Measurements from ENCODE around the gene LRRC61.
"Not testable (repeated sequence)": the region's sequence is repeated elsewhere in the genome, so short reads cannot be mapped to it uniquely, and the experiment has no call there.

LRRC61 gene

GRCh38 chr7:150307904-150308303 lies 15.3 kb upstream of the LRRC61 start:
- DNase-seq (ENCODE audit: low read depth), result no peak

- no peak for DNase-seq (ENCODE audit: low read depth)
Measured at GRCh38 chr7:150308575-150308974, 14.6 kb upstream of the LRRC61 start.

DNA sequence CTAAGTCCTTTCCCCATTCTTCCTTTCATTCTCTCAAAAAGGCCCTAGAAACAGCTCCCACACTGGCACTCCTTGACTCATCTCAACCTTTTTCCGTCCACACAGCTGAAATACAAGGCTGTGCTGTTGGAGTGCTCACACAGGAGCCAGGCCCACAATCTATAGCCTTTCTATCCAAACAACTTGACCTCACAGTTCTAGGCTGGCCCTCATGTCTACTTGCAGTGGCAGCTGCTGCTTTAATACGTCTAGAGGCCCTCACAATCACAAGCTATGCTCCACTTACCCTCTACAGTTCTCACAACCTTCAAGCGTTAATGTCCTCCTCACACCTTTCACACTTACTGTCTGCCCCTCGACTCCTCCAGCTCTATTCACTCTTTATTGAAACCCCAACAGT lies 12.0 kb upstream of the LRRC61 start:
- DNase-seq (ENCODE audit: low read depth), result no peak

GRCh38 chr7:150311711-150312110 lies 11.4 kb upstream of the LRRC61 start:
- no peak for DNase-seq (ENCODE audit: low read depth)

DNA sequence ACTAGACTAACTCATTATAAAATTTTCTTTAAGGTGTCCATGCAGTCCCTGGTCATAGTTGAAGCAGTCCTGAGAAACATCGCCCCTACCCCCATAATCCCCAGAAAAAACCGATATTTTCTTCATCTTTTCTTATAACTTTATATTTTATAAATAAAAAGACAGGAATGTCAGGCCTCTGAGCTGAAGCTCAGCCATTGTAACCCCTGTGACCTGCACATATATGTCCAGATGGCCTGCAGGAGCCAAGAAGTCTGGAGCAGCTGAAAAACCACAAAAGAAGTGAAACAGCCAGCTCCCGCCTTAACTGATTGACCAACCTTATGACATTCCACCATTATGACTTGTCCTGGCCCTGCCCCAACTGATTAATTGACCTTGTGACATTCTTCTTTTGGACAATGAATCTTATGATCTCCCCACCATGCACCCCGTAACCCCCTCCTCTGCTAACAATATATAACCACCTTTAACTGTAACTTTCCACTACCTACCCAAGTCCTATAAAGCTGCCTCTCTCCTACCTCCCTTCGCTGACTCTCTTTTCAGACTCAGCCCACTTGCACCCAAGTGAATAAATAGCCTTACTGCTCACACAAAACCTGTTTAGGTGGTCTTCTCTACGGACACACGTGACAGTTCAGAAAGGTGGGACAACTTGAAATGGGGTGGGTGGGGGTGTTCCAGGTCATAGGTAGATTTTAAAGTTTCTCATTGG lies 10.3 kb upstream of the LRRC61 start:
- not testable (repeated sequence) for DNase-seq (ENCODE audit: low read depth)

- DNase-seq (ENCODE audit: low read depth), result no peak
Measured at GRCh38 chr7:150313367-150313809, 9.8 kb upstream of the LRRC61 start.

GRCh38 chr7:150313870-150314269 lies 9.3 kb upstream of the LRRC61 start:
- no peak for DNase-seq (ENCODE audit: low read depth)

- DNase-seq (ENCODE audit: low read depth), result no peak
Measured at GRCh38 chr7:150314639-150315239, 8.4 kb upstream of the LRRC61 start.

DNA sequence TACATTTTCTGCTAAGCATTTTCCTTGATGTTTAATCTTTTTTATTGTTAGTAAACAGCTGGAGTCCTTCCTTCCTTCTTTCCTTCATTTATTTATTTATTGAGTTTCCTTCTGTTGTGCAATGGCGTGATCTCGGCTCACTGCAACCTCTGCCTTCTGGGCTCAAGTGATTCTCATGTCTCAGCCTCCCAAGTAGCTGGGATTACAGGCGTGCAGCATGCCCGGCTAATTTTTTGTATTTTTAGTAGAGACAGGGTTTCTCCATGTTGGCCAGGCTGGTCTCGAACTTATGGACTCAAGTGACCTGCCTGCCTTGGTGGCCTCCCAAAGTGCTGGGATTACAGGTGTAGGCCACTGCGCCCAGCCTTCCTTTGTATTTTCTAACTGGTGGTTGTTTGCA lies 6.2 kb upstream of the LRRC61 start:
- DNase-seq (ENCODE audit: low read depth), result not testable (repeated sequence)

- no peak for DNase-seq (ENCODE audit: low read depth)
Measured at GRCh38 chr7:150317748-150318444, 5.3 kb upstream of the LRRC61 start.

GRCh38 chr7:150321788-150322113 lies 1.4 kb upstream of the LRRC61 start:
- no peak for DNase-seq (ENCODE audit: low read depth)

DNA sequence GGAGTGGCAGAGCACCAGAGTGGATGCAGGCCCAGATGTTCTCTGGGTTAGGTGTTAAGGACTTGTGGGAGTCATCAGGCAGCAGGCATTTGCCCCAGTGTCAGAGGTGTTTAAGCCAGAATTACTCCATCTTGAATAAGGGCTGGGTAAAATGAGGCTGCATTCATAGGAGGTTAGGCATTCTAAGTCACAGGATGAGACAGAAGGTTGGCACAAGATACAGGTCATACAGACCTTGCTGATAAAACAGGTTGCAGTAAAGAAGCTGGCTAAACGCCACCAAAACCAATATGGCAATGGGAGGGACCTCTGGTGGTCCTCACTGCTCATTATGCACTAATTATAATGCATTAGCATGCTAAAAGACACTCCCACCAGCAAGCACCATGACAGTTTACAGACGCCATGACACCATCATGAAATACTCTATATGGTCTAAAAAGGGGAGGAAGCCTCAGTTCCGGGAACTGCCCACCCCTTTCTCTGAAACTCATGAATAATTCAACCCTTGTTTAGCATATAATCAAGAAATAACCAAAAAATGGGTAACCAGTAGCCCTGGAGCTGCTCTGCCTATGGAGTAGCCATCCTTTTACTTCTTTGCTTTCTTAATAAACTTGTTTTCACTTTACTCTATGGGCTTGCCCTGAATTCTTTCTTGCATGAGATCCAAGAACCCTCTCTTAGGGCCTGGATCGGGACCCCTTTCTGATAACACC lies 882 bp upstream of the LRRC61 start:
- no peak for DNase-seq (ENCODE audit: low read depth)

- no peak for DNase-seq (ENCODE audit: low read depth)
Measured at GRCh38 chr7:150323682-150324372, 672 bp downstream of the LRRC61 start.

DNA sequence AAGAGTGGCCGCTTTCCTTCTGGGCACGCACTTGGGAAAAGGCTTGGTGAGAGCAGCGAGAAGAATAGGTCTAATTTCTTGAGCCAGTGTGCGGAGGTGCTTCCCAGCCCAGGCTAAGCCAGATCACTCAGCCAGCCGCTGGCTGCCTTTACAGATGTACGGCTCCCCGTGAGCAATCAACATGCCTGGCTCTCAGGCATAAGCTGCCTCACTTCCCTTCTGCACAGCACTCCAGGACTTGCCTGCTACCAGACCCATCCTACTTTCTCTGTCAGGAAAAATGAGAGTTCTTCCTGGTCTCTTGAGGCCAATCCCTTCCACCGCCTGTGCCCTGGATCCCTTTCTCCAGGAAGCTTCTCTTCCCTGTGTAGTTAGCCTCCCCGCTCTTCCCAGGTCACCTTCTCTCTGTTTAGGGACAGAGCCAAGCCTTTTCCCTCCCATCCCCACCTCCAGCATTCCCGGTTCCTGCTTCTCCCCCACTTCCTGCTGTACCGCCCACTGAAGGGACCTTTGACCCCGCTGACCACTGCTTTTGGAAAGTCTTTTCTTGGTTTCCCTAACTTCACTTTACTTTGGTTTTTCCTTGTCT lies 1.3 kb downstream of the LRRC61 start:
- DNase-seq (ENCODE audit: low read depth), result no peak

- DNase-seq (ENCODE audit: low read depth), result peak; percentile 73
Measured at GRCh38 chr7:150325110-150325611, 2.0 kb downstream of the LRRC61 start.

DNA sequence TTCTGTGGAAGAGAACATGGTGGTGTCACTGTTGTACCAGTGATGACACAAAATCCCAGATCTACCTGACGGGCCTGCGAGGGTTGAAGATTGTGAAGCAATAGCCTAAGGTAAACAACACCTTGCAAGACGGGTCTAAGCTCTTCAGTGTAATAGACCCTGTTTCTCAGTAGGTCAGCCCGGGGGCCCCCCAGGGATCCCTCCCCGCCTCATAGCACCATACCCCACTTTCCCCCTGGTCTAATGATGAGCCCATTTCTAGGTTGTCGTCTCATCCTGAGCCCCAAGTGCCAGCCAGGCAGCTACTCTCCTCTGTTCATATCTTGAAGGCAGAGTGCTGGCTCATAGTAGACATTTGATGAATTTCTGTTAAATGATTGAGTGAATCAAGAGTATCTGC lies 2.7 kb downstream of the LRRC61 start:
- DNase-seq (ENCODE audit: low read depth), result no peak

GRCh38 chr7:150326657-150327268 lies 3.6 kb downstream of the LRRC61 start:
- no peak for DNase-seq (ENCODE audit: low read depth)

GRCh38 chr7:150327308-150327707 lies 4.2 kb downstream of the LRRC61 start:
- DNase-seq (ENCODE audit: low read depth), result no peak

DNA sequence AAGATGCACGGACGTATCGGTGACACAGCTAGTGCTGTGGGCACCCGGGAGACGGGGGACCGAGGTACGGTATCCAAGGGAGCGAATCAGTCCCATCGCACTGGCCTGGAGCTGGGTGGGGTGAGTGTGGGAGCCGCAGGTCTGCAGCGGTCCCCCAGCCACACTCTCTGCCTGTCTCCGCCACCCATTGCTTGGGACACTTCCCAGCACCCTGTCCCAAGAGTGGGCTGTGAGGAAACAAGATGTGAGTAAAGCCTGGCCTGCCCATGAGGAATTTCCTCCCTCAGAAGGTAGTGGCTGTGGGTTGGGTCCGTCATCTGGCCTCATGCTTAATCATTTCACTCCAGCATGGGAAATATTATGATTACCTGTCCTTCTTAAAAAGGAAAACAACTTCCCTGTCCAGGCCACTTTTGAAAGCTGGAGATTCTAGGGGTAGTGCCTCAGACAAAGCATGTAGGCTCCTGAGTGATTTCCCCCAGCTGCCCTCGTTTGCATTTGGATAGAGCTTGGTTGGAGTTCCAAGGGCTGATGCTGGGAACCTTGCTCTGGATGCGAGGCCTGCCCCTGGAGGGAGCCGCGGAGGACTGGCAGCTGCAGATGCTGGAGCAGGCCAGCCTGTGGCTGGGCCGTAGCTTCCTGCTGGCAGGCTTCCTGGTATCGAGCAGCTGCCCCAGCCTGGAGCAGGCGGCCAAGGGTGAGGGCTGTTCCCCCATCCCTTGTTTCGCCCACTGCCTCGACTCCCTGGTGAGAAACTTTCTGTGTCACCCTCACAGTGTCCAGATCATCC lies 6.4 kb downstream of the LRRC61 start:
- no peak for DNase-seq (ENCODE audit: low read depth)

DNA sequence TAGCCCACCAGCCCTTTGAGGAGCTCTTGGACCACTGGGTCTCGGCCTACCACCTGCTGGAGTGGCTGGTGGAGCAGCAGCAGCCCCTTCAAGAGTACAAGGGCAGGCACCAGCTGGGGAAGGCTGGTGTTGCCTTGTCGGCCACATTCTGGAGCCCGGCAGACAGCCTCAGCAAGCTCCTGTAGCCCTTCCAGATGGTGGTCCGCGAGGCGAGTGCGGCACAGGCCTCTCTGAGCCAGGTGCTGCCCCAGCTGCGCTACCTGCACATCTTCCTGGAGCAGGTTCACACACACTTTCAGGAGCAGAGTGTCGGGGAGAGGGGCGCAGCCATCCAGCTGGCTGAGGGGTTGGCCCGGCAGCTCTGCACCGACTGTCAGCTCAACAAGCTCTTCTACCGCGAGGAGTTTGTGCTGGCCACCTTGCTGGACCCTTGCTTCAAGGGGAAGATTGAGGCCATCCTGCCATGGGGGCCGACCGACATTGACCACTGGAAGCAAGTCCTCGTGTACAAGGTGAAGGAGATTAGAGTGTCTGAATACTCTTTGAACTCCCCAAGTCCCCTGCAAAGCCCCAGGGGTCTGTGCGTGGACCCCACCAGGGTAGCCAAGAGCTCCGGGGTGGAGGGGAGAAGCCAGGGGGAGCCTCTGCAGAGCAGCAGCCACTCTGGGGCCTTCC lies 7.2 kb downstream of the LRRC61 start:
- no peak for DNase-seq (ENCODE audit: low read depth)

All from fibroblast of gingiva (primary cell).